Osteoblast (primary cell): ENCODE measurements around the gene SPOPL. TPM values are rescaled to one million over a fixed set of nuclear protein-coding genes. Genes with fewer than 3 reads are reported as not detected.
"Not testable (repeated sequence)": the region's sequence is repeated elsewhere in the genome, so short reads cannot be mapped to it uniquely, and the experiment has no call there.

Experiments used
- DNase-seq: peaks from one replicate; pipeline ENCODE4 v3.0.0; 2011; ENCODE audit warnings: low spot score, mixed read lengths; ENCODE audit not compliant: insufficient read length; ENCODE audit errors: missing footprints
- H2AFZ ChIP-seq: 2 replicates; pipeline ENCODE4 v1.6.0; 2011; ENCODE audit warnings: mild to moderate bottlenecking, low read length
- H3K27ac ChIP-seq: 2 replicates; pipeline ENCODE4 v1.5.1; 2011; ENCODE audit warnings: mild to moderate bottlenecking, low read depth, low read length, moderate library complexity
- H3K27me3 ChIP-seq: 2 replicates; pipeline ENCODE4 v1.6.0; 2012; ENCODE audit warnings: mild to moderate bottlenecking, control low read depth, inconsistent platforms, low read length, moderate library complexity; ENCODE audit not compliant: insufficient read depth
- H3K36me3 ChIP-seq: 2 replicates; pipeline ENCODE4 v1.5.1; 2011; ENCODE audit warnings: mild to moderate bottlenecking, low read length, control low read depth, moderate library complexity; ENCODE audit not compliant: insufficient read depth
- H3K4me1 ChIP-seq: 2 replicates; pipeline ENCODE4 v1.5.1; 2011; ENCODE audit warnings: mild to moderate bottlenecking, low read length, control low read depth, moderate library complexity; ENCODE audit not compliant: insufficient read depth
- H3K4me2 ChIP-seq: 2 replicates; pipeline ENCODE4 v1.6.0; 2011; ENCODE audit warnings: mild to moderate bottlenecking, low read length; ENCODE audit not compliant: insufficient read depth
- H3K4me3 ChIP-seq: fragments of 200-600 bp; sonication (generic); 3 replicates; pipeline ENCODE4 v1.5.1; 2012; ENCODE audit warnings: mild to moderate bottlenecking, low read length, inconsistent platforms; ENCODE audit not compliant: insufficient read depth
- H3K79me2 ChIP-seq: 2 replicates; pipeline ENCODE4 v1.6.0; 2012; ENCODE audit warnings: mild to moderate bottlenecking, low read length, control low read depth, inconsistent platforms; ENCODE audit not compliant: insufficient read depth
- H3K9me3 ChIP-seq: 2 replicates; pipeline ENCODE4 v1.5.1; 2011; ENCODE audit warnings: low read depth, low read length, control low read depth
- H4K20me1 ChIP-seq: 2 replicates; pipeline ENCODE4 v1.6.0; 2012; ENCODE audit warnings: mild to moderate bottlenecking, low read length, control low read depth; ENCODE audit not compliant: insufficient read depth
- total RNA-seq: library from RNA; depleted of rRNA; stranded (reverse); fragments of >200 nt; gene quantifications from 2 replicates; pipeline ENCODE4 v1.2.3, GENCODE V29; 2012
- TF ChIP-seq, protein P1 (sequence below): IDR thresholded peaks from 2 replicates; pipeline ENCODE4 v1.5.1; 2011; ENCODE audit warnings: mild to moderate bottlenecking, low read depth, low read length, moderate library complexity; ENCODE audit errors: extremely low read depth

Gene SPOPL
- total RNA-seq, 1 donor, result 23.5 TPM

DNA sequence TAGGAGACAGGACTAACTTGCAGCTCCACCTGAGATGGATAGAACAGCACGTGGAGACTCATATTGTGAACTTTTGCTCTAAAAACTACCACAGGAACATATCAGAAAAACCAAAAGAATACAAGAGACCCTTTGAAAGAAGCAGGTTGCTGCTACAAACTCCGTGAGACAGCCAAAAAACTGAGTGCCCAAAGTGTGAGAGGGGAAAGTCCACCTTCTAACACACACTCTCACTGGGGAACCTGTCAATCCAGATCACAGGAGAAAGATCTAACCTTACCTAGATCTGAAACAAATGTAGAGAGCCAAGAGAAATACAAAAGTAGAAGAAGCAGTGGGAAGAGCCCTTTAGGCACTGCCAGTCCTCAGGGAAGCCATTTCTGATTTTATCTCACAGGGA is 46.3 kb upstream of the SPOPL start:
- H3K9me3 ChIP-seq, result no peaks in the 10 kb centered on the region
- no peak overlapping the region for H3K27ac ChIP-seq
- H3K4me2 ChIP-seq, result no peak overlapping the region
- H4K20me1 ChIP-seq, result no peaks in the 10 kb centered on the region
- no peaks in the 10 kb centered on the region for H3K4me1 ChIP-seq
- no peaks in the 10 kb centered on the region for H3K36me3 ChIP-seq
- DNase-seq, result no peak
- no peak overlapping the region for H3K4me3 ChIP-seq
- H3K79me2 ChIP-seq, result no peaks in the 10 kb centered on the region
- H2AFZ ChIP-seq, result no peak overlapping the region
- no peaks in the 10 kb centered on the region for H3K27me3 ChIP-seq
- TF ChIP-seq, protein P1, sequence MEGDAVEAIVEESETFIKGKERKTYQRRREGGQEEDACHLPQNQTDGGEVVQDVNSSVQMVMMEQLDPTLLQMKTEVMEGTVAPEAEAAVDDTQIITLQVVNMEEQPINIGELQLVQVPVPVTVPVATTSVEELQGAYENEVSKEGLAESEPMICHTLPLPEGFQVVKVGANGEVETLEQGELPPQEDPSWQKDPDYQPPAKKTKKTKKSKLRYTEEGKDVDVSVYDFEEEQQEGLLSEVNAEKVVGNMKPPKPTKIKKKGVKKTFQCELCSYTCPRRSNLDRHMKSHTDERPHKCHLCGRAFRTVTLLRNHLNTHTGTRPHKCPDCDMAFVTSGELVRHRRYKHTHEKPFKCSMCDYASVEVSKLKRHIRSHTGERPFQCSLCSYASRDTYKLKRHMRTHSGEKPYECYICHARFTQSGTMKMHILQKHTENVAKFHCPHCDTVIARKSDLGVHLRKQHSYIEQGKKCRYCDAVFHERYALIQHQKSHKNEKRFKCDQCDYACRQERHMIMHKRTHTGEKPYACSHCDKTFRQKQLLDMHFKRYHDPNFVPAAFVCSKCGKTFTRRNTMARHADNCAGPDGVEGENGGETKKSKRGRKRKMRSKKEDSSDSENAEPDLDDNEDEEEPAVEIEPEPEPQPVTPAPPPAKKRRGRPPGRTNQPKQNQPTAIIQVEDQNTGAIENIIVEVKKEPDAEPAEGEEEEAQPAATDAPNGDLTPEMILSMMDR, result no peak

DNA sequence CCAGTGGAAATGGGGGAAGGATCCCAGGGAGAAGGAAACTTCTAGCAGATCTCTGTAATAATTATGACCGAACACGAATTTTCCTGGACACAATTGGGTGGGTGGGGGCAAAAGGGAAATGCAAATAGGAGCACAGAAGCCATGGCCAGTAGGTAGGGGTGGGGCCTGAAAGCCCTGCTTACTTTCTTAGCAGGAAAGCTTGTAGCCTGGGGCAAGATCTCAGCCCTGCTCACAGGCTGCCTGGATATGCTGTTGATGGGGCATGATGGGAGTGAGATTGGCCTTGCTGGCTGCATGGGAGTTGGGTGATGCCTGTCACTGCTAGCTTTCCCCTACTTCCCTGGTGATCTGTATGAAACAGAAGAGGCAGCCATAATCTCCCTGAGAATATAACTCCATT is 45.9 kb upstream of the SPOPL start:
- H3K27ac ChIP-seq, result no peak overlapping the region
- H3K79me2 ChIP-seq, result no peaks in the 10 kb centered on the region
- no peak overlapping the region for H3K4me3 ChIP-seq
- TF ChIP-seq, protein P1, result no peak
- H3K9me3 ChIP-seq, result no peaks in the 10 kb centered on the region
- H3K4me2 ChIP-seq, result no peak overlapping the region
- H4K20me1 ChIP-seq, result no peaks in the 10 kb centered on the region
- DNase-seq, result peak; percentile 5
- no peaks in the 10 kb centered on the region for H3K27me3 ChIP-seq
- no peaks in the 10 kb centered on the region for H3K36me3 ChIP-seq
- no peaks in the 10 kb centered on the region for H3K4me1 ChIP-seq
- H2AFZ ChIP-seq, result no peak overlapping the region

DNA sequence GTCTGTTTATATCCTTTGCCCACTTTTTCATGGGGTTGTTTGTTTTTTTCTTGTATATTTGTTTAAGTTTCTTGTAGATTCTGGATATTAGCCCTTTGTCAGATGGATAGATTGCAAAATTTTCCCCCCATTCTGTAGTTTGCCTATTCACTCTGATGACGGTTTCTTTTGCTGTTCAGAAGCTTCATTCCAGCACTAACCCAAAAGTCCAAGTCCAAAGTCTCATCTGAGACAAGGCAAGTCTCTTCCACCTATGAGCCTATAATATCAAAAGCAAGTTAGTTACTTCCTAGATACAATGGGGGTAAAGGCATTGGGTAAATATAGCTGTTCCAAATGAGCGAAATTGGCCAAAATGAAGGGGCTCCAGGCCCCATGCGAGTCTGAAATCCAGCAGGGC is 38.9 kb upstream of the SPOPL start:
- H3K9me3 ChIP-seq, H3K27ac ChIP-seq, H3K4me2 ChIP-seq, H3K4me3 ChIP-seq, H3K27me3 ChIP-seq, DNase-seq, H2AFZ ChIP-seq, H3K79me2 ChIP-seq, H3K36me3 ChIP-seq, H4K20me1 ChIP-seq, H3K4me1 ChIP-seq: not testable (repeated sequence)

GRCh38 chr2:138468617-138469016 is 33.0 kb upstream of the SPOPL start:
- no peak overlapping the region for H3K4me3 ChIP-seq
- H3K27me3 ChIP-seq, result no peaks in the 10 kb centered on the region
- H3K4me2 ChIP-seq, result no peak overlapping the region
- H3K9me3 ChIP-seq, result no peaks in the 10 kb centered on the region
- no peaks in the 10 kb centered on the region for H3K79me2 ChIP-seq
- H4K20me1 ChIP-seq, result no peaks in the 10 kb centered on the region
- no peaks in the 10 kb centered on the region for H3K36me3 ChIP-seq
- no peak for DNase-seq
- no peak overlapping the region for H3K27ac ChIP-seq
- no peaks in the 10 kb centered on the region for H3K4me1 ChIP-seq
- H2AFZ ChIP-seq, result no peak overlapping the region
- TF ChIP-seq, protein P1, result no peak
